SIG-M5 treated with dmso at 0.1 percent for 504 hours (cell line): ENCODE results near the gene NPAS3.

Experiments
- DNase-seq: peaks from one replicate; lab custom pipeline; 2025; ENCODE audit not compliant: unreplicated experiment; lab: John Stamatoyannopoulos, UW

Gene NPAS3

GRCh38 chr14:33733721-33734120 is 795.0 kb downstream of the NPAS3 start:
- DNase-seq: no peak

- no peak for DNase-seq
Measured at GRCh38 chr14:33734387-33734786, 795.7 kb downstream of the NPAS3 start.

- DNase-seq: no peak
Measured at GRCh38 chr14:33736299-33736825, 797.7 kb downstream of the NPAS3 start.

- DNase-seq: no peak
Measured at GRCh38 chr14:33736979-33737378, 798.3 kb downstream of the NPAS3 start.

- no peak for DNase-seq
Measured at GRCh38 chr14:33737446-33737845, 798.8 kb downstream of the NPAS3 start.

- DNase-seq: no peak
Measured at GRCh38 chr14:33738029-33738428, 799.4 kb downstream of the NPAS3 start.

GRCh38 chr14:33738491-33738890 is 799.8 kb downstream of the NPAS3 start:
- no peak for DNase-seq

GRCh38 chr14:33740531-33740930 is 801.9 kb downstream of the NPAS3 start:
- no peak for DNase-seq

- DNase-seq: no peak
Measured at GRCh38 chr14:33742166-33742565, 803.5 kb downstream of the NPAS3 start.

- no peak for DNase-seq
Measured at GRCh38 chr14:33745163-33745562, 806.5 kb downstream of the NPAS3 start.

GRCh38 chr14:33747749-33748148 is 809.1 kb downstream of the NPAS3 start:
- DNase-seq: no peak

GRCh38 chr14:33754261-33754660 is 815.6 kb downstream of the NPAS3 start:
- no peak for DNase-seq

GRCh38 chr14:33755358-33755757 is 816.7 kb downstream of the NPAS3 start:
- no peak for DNase-seq

GRCh38 chr14:33756833-33757232 is 818.2 kb downstream of the NPAS3 start:
- no peak for DNase-seq

- no peak for DNase-seq
Measured at GRCh38 chr14:33758547-33758946, 819.9 kb downstream of the NPAS3 start.

- DNase-seq: no peak
Measured at GRCh38 chr14:33762161-33762851, 823.6 kb downstream of the NPAS3 start.

- no peak for DNase-seq
Measured at GRCh38 chr14:33764876-33765650, 826.4 kb downstream of the NPAS3 start.

GRCh38 chr14:33767586-33768457 is 829.1 kb downstream of the NPAS3 start:
- no peak for DNase-seq

- DNase-seq: no peak
Measured at GRCh38 chr14:33768458-33768830, 829.8 kb downstream of the NPAS3 start.

GRCh38 chr14:33773205-33774030 is 834.7 kb downstream of the NPAS3 start:
- no peak for DNase-seq

- no peak for DNase-seq
Measured at GRCh38 chr14:33774161-33774560, 835.5 kb downstream of the NPAS3 start.
